Mucosa of descending colon (tissue), 3 donors: ENCODE measurements around the gene SERPINB4. TPM values are rescaled to one million over a fixed set of nuclear protein-coding genes. Genes with fewer than 3 reads are reported as not detected.
"Not testable (repeated sequence)": the region's sequence is repeated elsewhere in the genome, so short reads cannot be mapped to it uniquely, and the experiment has no call there.

Experiments
- ATAC-seq: fragments of 200-7000 bp; cut with Tn5 transposase; one replicate; pipeline ENCODE4 v1.9.1; 2020; ENCODE audit warnings: mild to moderate bottlenecking, moderate library complexity
- DNase-seq, 3 donors: peaks; one replicate each; pipeline ENCODE4 v3.0.0-alpha.2; 2020
- H3K36me3 ChIP-seq: fragments of 200-600 bp; one replicate; pipeline ENCODE4 v1.8.0; 2021; ENCODE audit warnings: low read depth, mild to moderate bottlenecking
- H3K4me1 ChIP-seq: fragments of 200-600 bp; one replicate; pipeline ENCODE4 v1.8.0; 2021; ENCODE audit warnings: low read depth, mild to moderate bottlenecking
- H3K4me3 ChIP-seq: fragments of 200-600 bp; one replicate; pipeline ENCODE4 v1.8.0; 2021; ENCODE audit warnings: mild to moderate bottlenecking
- H3K9me3 ChIP-seq: fragments of 200-600 bp; one replicate; pipeline ENCODE4 v1.8.0; 2021; ENCODE audit warnings: mild to moderate bottlenecking
- CTCF ChIP-seq: fragments of 200-600 bp; IDR thresholded peaks from one replicate; pipeline ENCODE4 v1.8.0; 2022; ENCODE audit warnings: antibody characterized with exemption, mild to moderate bottlenecking
- intact Hi-C, 2 donors: fragments of 100-400 bp; cut with DNase I in 1 of 2; cut with micrococcal nuclease in 1 of 2; formaldehyde crosslinking; loops; one replicate each; pipeline versions ENCODE4 v1.11.0 to v1.11.1; 2022; cut with DNase I, micrococcal nuclease
- total RNA-seq, 3 donors: library from RNA; stranded (reverse); fragmentation: NEBNext Ultra II Directional in 2 of 3; extraction: Animal tissue kit (Norgen Biotek cat#: 25700) in 2 of 3; gene quantifications; one replicate each; pipeline versions ENCODE4 v1.2.1 to v1.2.4, GENCODE V29; 2021 to 2023
- donor health status: DM: no; HTN: no; CAD: no; lungs with moderate emphysema.
- donor health status: DM: no; HTN: no; CAD: no.
- donor health status: DM: no; HTN: yes; CAD: no.

SERPINB4 gene
- total RNA-seq, 3 donors from 2014 or later = not detected

DNA sequence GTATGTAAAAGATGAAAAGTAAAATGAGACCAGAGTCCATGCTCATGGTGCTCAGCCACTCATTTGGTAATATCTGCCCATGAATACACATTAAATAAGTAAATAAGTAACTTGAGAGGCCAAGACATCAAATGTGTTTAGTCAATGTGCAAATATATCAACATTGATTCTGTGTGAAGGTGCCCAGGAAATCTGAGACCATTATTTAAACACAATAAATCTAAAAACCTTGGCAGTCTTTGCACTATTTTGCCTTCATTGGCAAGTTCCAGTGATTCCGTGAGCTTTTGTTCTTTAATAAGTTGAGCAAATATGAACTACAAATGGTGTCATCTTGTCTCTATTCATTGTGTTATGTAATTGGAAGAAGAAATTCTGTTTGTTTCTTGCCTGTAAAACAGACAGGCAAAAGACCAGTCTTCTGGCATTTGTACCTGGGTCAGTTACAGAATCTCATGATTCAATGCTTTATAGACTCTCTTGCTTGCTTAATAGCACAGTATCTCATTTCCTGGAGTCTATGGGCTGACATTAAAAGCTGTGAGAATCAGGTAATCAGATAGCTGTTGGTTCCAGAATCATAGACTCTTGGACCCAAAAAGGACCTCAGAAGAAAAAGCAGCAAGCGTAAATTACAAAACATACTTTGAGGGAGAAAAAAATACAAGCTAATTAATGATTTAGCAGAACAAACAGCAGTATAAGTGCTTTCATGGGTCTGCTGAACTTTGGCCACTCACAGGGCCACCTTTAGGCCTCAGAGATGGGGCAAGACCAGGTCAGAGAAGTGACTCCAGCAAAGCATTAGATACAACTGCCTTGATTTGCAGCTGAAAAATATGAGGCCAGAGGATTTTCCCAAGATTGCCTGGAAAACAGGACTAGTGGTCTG lies 37.6 kb upstream of the SERPINB4 start:
- TF ChIP-seq CTCF = no peak
- H3K4me3 ChIP-seq = no peak overlapping the region
- no peaks in the 10 kb centered on the region for H3K4me1 ChIP-seq
- ATAC-seq (no peak), DNase-seq (no peak)
- no peaks in the 10 kb centered on the region for H3K9me3 ChIP-seq
- H3K36me3 ChIP-seq = no peaks in the 10 kb centered on the region
- intact Hi-C loops = no loop called here

DNA sequence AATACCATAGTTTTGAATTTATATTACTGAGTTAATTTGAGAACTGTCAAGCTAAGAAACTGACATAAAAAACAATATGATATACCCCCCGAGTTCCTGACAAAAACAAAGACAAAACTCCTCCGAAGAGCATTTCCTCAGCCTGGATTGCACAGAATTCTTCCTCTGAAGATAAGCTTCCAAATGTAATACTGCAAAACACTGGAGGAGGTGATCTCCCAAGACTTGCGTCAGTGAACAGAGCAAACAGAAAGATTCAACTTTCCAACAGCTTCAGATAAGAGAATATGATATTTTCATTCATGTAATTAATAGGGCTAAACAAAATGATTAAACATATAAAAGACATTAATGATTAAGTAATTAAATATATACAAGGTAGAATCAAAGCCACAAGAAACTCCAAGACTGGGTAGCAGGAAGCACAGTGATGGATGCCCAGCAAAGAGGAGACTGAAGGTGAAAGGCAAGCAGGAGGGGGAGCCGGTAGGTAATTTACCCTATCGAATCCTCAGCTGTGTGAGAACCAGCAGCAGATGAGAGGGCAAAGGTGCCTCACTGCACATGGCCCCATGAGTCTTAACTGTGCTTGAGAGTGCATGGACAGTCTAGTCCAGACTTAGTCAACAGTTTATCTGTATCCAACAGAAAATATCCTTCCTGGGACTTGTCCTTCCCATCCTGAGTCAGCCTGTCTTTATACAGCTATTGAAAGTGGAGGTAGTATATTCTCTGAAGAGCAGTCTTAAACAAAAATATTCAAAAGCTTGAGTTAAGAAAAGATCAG lies 36.0 kb upstream of the SERPINB4 start:
- no peak for TF ChIP-seq CTCF
- Histone ChIP-seq H3K4me3 (no peak overlapping the region), H3K36me3 (no peaks in the 10 kb centered on the region), H3K4me1 (no peaks in the 10 kb centered on the region), H3K9me3 (no peaks in the 10 kb centered on the region)
- intact Hi-C loops = no loop called here
- DNase-seq (no peak), ATAC-seq (no peak)

- ATAC-seq = no peak
- no peak for TF ChIP-seq CTCF
Measured at GRCh38 chr18:63677500-63678225, 33.6 kb upstream of the SERPINB4 start.

GRCh38 chr18:63676526-63677323 lies 32.7 kb upstream of the SERPINB4 start:
- DNase-seq (no peak), ATAC-seq (no peak)
- no peaks in the 10 kb centered on the region for H3K36me3 ChIP-seq
- H3K9me3 ChIP-seq = no peaks in the 10 kb centered on the region
- intact Hi-C loops = no loop called here
- no peak overlapping the region for H3K4me3 ChIP-seq
- no peak for TF ChIP-seq CTCF
- H3K4me1 ChIP-seq = no peaks in the 10 kb centered on the region

More at GRCh38 chr18:63677500-63678225, 33.6 kb upstream of the SERPINB4 start:
- intact Hi-C loops = no loop called here
- Histone ChIP-seq H3K4me3 (no peak overlapping the region), H3K9me3 (no peaks in the 10 kb centered on the region), H3K4me1 (no peaks in the 10 kb centered on the region), H3K36me3 (no peaks in the 10 kb centered on the region)
- no peak for DNase-seq

- Histone ChIP-seq H3K4me1 (no peaks in the 10 kb centered on the region), H3K4me3 (no peak overlapping the region), H3K36me3 (no peaks in the 10 kb centered on the region), H3K9me3 (no peaks in the 10 kb centered on the region)
- no peak for TF ChIP-seq CTCF
- intact Hi-C loops = no loop called here
- DNase-seq (no peak), ATAC-seq (no peak)
Measured at GRCh38 chr18:63664571-63664970, 20.5 kb upstream of the SERPINB4 start.

DNA sequence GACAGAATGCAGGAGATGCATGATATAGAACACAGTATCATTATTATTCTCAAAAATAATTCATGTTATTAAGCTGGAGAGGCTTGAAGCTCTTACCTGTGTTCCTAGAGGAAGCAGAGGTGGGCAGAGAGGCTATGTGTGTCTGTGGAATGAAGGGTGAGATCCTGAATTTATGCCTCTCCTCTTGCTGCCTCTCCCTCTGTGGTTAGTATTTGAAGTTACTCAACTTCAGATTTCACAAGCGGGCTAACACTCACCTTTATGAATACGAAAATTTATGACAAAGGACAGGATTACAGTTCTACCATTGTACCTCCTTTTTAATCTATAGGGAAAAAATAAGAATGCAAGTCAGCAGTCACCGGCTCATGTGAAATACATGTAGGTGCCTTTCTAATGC lies 17.7 kb upstream of the SERPINB4 start, which contains the start of gene SERPINB3:
TSS of gene SERPINB3 (minus strand) at position 144 of the 400 bp plus-strand sequence. CDS start 677 bp downstream, outside the sequence.
- ATAC-seq = not testable (repeated sequence)

GRCh38 chr18:63658920-63659319 lies 14.9 kb upstream of the SERPINB4 start:
- DNase-seq = not testable (repeated sequence)

More for the DNA sequence above, 17.7 kb upstream of the SERPINB4 start, which contains the start of gene SERPINB3:
- H3K4me1 ChIP-seq, H3K36me3 ChIP-seq, H3K4me3 ChIP-seq, H3K9me3 ChIP-seq, intact Hi-C loops, DNase-seq: not testable (repeated sequence)

More at GRCh38 chr18:63658920-63659319, 14.9 kb upstream of the SERPINB4 start:
- H3K4me1 ChIP-seq, H3K9me3 ChIP-seq, H3K36me3 ChIP-seq, H3K4me3 ChIP-seq, intact Hi-C loops, ATAC-seq: not testable (repeated sequence)
